Medulla oblongata (tissue), 1 donor: ENCODE data around the gene RBM5.

Experiments used
- DNase-seq: peaks from one replicate; pipeline ENCODE4 v3.0.0-alpha.2; 2015; ENCODE audit errors: extremely low spot score

Gene RBM5

GRCh38 chr3:50158530-50159146, 69.9 kb downstream of the RBM5 start:
- no peak for DNase-seq

GRCh38 chr3:50160561-50160983, 71.9 kb downstream of the RBM5 start:
- DNase-seq = no peak

GRCh38 chr3:50161320-50161719, 72.6 kb downstream of the RBM5 start:
- no peak for DNase-seq

GRCh38 chr3:50162034-50162883, 73.5 kb downstream of the RBM5 start:
- DNase-seq = no peak

- peak; percentile 36 for DNase-seq
Observed at GRCh38 chr3:50163572-50164455, 75.1 kb downstream of the RBM5 start.

- DNase-seq = no peak
Observed at GRCh38 chr3:50164481-50164880, 75.8 kb downstream of the RBM5 start.

GRCh38 chr3:50164984-50165909, 76.5 kb downstream of the RBM5 start:
- DNase-seq = peak; percentile 57

- DNase-seq = peak; percentile 54
Observed at GRCh38 chr3:50165910-50166538, 77.3 kb downstream of the RBM5 start.

- no peak for DNase-seq
Observed at GRCh38 chr3:50166620-50167019, 77.9 kb downstream of the RBM5 start.

- DNase-seq = no peak
Observed at GRCh38 chr3:50167069-50167840, 78.5 kb downstream of the RBM5 start.

- no peak for DNase-seq
Observed at GRCh38 chr3:50167841-50168209, 79.1 kb downstream of the RBM5 start.

GRCh38 chr3:50168388-50168787, 79.7 kb downstream of the RBM5 start:
- no peak for DNase-seq
